Right hindlimb (tissue), 1 donor: Measurements from ENCODE around the gene CCDC178.
"Not testable (repeated sequence)": the region's sequence is repeated elsewhere in the genome, so short reads cannot be mapped to it uniquely, and the experiment has no call there.

Experiments used
- DNase-seq: peaks from one replicate; pipeline ENCODE4 v3.0.0-alpha.2; 2018

The CCDC178 gene

DNA sequence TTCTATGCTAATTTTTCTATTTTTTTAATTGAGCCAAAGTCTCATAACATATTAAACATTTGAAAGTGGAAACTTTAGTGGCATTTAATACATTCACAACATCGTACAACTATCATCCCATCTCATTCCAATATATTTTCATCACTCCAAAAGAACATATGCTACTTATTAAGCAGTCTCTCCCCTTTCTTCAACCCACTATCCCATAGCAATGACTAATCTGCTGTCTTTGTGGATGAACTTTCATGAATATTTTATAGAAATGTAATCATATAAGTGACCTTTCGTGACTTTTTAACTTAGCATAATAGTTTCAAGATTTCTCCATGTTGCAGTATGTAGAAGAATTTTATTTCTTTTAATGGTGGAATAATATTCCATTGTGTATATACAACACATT, 90.3 kb downstream of the CCDC178 start:
- no peak for DNase-seq

DNA sequence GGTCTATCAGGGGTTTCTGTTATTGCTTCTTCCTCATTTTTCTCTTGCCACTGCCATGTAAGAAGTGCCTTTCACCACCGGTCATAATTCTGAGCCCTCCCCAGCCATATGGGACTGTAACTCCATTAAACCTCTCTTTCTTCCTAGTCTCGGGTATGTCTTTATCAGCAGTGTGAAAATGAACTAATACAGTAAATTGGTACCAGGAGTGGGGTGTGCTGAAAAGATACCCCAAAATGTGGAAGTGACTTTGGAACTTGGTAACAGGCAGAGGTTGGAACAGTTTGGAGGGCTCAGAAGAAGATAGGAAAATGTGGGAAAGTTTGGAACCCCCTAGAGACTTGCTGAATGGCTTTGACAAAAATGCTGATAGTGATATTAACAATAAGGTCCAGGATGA, 100.8 kb downstream of the CCDC178 start:
- not testable (repeated sequence) for DNase-seq

DNA sequence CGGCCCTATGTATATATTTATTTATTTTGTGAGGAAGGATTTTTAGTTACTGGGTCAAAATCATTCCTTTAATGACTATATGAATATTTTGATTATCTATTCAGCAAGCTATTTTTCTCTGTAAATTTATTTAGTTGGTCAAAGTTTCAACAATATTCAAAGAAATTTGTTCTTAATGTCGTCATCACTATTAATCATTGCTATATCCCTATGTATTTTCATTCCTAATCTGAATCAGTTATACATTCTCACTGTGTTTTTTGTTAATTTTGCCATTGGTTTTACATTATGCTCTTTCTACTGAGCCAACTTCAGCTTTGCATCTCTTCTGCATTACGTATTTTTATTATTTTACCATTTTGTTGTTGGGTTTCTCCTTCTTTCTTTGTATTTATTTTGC, 105.7 kb downstream of the CCDC178 start:
- DNase-seq, result no peak

DNA sequence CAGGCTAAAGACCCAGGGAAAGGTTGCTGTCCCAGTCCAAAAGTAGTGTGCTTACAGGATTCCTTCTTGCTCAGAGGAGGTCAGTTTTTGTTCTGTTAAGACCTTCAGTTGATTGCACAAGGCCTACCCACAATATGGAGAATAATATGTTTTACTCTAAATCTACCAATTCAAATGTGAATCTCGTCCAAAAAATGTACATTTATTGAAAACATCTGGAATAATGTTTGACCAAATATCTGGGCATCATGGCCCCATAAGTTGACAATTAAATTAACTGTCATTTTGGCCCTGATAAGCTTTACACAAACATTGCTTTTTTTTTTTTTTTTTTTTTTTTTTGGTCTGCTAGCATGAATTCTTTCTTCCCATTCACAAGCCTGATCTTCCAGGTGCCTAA, 109.8 kb downstream of the CCDC178 start:
- DNase-seq, result no peak

DNA sequence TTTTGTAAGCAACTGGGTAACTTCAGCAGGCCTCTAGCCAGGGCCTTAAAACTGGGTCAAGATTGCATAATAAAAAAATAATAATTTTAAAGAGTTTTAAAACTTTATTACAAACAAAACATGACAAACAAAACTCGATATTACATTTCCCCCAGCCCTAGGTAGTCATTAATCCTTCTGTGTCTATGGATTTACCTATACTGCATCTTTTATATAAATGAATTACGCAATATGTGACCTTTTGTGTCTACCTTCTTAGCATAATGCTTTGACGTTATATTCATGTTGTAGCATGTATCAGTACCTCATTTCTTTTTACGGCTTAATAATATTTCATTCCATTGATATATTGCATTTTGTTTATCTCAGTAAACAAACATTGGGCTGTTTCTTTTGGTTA, 113.5 kb downstream of the CCDC178 start:
- no peak for DNase-seq

DNA sequence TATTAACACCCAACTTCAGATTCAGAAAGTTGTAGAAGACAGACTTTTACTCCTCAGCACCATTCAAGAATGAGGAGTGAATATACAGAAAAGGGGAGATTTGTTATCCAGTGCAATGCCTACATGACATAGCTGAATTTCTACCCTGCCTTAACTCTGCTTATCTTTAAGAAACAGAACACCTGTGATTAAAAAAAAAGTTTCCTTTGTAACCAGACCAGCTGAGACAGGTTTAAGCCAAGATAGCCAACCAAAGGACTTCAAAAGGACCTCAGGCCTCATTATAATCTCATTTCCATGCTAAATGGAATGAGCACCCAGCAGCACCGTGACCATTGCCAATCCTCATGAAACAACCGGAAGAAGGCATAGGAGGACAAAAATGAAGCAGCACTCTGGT, 122.9 kb downstream of the CCDC178 start:
- DNase-seq, result no peak

DNA sequence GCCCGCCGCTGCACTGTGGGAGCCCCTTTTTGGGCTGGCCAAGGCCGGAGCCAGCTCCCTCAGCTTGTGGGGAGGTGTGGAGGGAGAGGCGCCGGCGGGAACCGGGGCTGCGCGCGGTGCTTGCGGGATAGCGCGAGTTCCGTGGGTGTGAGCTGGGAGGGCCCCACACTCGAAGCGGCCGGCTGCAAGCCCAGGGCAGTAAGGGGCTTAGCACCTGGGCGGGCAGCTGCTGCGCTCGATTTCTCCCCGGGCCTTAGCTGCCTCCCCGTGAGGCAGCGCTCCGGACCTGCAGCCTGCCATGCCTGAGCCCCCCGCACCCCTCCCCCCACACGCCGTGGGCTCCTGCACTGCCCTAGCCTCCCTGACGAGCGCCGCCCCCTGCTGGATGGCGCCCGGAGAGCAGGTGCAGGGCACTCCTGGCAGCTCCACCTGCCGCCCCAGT, 124.4 kb downstream of the CCDC178 start:
- no peak for DNase-seq

DNA sequence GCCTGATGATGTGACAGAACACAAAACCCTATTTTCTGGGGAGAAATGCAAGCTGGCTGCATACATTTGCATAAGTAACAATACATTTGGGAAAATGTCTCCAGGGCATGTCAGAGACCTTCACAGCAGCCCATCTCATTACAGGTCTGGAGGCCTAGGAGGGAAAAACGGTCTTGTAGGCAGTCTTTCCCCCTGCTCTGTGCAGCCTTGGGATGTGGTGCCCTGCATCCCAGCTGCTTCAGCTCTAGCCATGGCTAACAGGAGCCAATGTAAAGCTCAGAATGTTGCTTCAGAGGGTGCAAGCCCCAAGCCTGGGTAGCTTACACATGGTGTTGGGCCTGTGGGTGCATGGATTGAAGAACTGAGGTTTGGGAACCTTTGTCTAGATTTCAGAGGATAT, 133.0 kb downstream of the CCDC178 start:
- DNase-seq, result no peak

DNA sequence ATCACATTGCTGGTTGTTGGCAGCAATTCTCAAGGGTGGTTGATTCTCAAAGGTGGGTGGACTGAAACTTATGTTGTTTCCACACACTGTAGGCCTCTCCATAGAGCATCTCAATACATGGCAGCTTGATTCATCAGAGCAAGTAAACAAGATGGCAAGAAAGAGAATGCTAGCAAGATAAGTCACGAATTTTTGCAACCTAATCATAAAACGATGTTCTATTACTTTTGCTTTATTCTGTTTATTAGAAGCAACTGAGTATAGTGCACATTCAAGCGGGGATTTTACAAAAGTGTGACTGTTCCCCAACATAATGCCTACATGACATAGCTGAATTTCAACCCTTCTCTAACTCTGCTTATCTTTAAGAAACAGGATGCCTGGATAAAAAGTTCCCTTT, 136.2 kb downstream of the CCDC178 start:
- no peak for DNase-seq

DNA sequence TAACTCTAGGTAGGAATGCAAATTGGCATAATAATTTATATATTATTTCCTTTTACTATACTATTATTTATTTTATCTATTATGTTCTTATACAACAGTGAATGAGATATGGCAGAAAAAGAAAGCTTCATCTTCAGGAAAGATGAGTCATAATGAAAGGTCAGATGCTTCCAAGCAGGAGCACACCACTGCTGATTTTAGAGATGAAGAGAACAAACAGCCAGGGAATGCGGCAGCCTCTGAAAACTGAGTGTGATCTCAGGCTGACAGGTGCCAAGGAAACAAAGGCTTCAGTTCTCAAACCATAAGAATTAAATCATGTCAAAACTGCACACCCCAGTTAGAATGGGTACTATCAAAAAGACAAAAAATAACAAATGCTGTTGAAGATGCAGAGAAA, 149.0 kb downstream of the CCDC178 start:
- no peak for DNase-seq

DNA sequence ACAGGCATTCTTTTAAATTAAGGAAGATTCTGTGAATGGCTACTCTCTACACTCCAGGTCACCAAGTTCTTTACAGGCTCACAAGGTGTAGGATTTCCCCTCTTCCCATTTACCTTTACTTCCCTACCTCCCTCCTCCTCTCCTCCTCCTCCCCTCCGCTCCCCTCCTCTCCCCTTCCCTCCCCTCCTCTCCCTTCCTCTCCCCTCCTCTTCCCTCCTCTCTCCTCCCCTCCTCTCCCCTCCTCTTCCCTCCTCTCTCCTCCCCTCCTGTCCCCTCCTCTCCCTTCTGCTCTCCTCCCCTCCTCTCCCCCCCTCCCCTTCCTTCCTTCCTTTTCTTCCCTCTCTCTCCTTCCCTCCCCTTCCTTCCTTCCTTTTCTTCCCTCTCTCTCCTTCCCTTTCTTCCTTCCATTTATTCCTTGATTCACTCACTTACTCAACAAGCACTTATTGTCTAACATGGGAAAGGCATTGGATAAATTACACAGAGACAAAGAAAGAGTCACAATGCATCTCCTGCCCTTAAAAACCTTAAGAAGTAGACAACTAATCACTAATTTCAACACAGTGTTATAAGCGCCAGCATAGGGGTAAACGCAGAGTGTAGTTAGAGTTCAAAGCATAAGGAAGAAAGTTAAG, 152.3 kb downstream of the CCDC178 start:
- no peak for DNase-seq

DNA sequence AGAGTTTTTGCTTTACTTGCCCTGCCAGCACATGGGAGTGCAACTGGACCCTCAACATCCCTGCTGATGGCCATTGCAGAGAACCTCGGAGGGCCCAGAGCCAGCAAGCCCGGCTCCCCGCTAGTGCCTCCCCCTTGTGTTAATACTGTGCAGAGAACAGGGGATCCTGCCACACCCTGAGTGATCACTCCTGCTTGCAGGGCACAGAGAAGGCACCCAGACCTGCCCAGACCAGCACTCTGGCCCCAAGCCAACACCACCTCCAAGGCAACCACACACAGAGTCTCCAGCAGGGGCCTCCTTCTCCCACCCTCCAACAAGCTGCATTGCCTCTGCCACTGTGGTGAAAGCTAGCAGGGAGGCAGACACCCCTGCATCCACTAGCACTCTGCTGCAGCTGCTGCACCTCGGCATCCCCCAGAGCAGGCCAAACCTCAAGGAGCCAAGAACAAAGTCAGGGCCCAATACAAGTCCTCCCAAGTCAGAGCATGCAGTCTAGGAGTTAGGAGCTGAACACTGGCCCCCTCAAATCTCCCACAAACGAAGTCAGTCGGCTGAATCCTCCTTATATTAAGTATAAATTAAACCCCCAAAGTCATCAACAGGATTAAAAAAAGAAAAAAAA, 157.7 kb downstream of the CCDC178 start:
- no peak for DNase-seq

DNA sequence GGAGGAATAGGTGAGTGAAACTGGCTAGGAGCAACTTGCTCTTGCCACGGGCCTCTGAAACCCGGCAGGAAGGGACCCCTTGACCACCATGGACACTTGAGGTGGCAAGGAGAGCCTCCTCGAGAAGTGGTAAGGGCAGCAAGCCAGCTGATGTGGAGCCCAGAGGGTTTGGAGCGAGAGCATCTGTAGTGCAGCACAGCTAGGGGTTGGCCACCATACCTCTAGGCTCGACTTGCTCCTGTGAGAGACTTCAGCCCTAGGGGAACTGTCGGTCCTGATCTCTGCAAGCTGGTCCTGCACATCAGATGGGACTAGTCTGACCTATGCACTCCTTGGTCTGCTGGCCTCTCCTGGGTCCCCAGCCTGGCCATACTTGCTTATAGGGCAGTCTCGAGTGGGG, 158.4 kb downstream of the CCDC178 start:
- no peak for DNase-seq

DNA sequence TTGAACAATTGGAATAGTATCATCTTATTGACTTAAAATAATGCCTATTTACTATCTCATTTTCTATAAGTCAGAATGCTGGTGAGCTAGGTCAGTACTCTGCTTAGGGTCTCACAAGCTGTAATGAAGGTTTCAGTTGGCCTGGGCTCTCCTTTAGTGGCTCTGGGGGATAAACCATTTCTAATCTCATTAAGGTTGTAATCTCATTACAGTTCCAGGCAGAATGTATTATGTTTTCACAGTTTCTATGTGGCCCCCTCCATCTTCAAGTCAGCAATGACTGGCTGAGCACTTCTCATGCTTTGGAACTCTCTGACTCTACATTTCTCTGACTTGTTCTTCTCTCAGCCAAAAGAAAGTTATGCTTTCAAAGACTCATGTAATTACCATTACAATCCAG, 163.1 kb downstream of the CCDC178 start:
- no peak for DNase-seq

DNA sequence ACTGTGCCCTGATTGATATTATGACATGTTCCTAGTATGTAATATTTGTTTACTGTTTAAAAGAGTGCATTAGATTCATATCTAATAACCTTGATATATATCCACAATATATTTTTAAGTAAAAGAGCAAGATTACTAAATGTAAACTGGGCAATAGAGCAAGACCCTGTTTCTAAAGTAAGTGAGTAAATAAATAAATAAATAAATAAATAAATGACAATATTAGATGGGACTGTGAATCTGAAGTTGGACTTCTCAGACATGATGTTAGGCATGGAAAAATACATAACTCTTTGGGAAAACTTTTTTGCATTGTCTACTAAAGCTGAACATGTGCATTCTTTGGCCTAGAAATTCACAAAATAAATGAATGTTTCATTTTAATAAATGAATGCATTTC, 164.7 kb downstream of the CCDC178 start:
- no peak for DNase-seq

DNA sequence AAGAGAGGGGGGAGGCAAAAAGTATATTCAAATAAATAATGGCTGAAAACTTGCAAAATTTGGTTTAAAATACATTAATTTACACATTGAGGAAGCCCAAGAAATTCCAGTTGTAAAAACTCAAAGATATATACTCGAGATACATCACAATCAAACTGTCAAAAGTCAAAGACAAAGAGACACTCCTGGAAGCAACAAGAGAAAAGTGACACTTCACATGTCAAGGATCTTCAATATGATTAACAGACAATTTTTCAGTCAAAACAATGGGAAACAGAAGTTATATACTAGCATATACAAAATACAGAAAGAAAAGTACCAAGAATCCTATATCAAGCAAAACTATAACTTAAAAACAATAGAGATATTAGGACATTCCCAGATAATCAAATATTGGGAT, 170.2 kb downstream of the CCDC178 start:
- DNase-seq, result no peak

DNA sequence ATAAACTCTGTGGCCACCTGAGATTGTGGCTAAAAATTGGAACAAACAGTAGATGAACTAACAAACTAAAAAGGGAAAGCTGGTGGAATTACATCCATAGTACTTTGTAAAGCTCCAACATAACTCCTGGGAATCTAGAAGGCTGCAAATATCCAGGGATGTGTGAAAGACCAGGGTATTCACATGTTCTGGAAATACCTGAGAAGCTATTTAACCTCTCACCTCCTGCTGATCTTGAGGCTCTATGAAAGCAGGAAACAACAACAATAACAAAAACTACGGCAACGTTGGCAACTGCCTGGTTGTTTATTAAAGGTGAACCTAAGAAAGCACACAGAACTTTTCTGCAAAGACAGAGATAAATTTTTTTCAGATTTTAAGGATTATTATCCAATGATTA, 171.3 kb downstream of the CCDC178 start:
- DNase-seq, result no peak

DNA sequence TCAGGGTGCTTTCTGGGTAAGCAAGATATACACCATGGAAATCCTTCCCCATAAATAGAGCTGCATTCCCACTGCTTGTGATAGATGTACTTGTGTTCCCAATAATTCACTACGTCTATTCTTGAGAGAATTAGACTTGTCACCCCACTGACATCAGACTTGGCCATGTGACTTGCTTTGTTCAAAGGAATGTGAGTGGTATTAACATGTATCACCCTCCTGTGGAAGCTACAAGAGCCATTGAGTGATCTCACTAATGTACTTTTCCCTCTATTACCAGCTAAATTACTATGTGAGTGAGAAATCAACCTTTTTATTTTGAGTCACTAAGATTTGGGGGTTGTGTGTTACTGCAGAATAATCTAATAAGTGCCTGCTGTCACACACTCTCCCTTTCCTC, 176.0 kb downstream of the CCDC178 start:
- no peak for DNase-seq

DNA sequence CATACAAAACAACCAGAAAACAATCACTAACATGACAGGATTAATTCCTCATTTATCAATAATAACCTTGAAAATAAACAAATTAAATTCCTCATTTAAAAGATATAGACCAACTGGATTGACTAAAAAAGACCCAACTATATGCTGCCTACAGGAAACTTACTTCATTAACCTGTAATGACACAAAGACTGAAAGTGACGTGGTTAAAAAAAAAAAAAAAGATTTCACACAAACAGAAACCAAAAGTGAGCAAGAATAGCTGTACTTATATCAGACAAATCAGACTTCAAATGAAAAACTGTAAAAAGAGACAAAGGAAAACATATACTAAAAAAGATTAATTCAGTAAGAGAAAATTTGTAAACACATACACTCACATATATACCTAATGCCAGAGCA, 201.2 kb downstream of the CCDC178 start:
- no peak for DNase-seq

DNA sequence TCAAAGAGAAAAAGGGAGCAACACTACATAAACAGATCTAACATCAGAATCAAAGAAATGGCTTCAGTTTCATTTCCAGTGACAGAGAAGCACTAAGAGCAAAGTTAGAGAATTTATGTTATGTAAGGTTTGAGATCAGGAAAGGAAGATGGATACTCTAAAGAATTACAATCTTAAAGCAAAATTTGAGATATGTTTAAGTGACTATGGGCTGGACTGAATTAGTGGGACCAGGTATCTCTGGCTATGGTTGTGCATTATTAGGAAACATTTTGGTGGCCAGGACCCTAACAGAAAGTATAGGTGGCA, 208.2 kb downstream of the CCDC178 start:
- no peak for DNase-seq

DNA sequence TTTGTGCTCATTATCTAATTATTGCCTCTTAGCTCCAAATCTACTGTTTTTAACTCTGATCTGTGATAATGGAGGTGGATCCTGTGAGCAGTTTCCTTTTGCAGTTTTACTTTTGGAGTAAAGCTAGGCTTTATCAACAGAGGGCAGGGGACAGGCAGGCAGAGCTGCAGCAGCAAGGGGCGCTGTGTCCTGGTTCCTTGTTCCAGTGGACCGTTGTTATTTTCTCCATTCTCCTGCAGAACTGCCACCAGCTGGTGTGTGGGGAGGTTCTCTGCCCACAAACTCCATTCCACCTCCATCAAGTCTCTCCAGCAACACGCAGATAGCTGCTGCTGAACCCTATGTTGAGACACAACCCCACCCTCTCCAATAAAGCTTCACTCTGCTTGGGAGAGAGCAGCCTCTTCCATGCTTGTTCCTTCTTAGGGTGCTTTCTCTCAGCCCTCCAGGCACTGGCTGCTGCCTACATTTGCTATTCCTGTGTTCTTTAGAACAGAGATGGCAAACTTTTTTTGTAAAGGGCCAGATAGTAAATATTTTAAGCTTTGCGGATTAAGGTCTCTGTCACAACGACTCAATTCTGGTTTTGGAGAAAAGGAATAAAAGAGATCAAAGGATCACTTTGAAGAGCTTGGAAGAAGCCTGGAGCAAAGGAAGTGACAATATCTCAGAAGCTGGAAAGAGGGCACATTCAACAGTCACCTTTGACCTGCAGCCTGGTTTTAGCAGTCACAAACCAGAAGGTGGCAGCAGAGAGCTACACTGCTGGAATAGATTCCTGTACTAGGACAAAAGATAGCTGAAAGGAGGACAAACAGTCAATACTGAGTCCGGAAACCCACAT, 208.8 kb downstream of the CCDC178 start:
- DNase-seq, result peak; percentile 74

DNA sequence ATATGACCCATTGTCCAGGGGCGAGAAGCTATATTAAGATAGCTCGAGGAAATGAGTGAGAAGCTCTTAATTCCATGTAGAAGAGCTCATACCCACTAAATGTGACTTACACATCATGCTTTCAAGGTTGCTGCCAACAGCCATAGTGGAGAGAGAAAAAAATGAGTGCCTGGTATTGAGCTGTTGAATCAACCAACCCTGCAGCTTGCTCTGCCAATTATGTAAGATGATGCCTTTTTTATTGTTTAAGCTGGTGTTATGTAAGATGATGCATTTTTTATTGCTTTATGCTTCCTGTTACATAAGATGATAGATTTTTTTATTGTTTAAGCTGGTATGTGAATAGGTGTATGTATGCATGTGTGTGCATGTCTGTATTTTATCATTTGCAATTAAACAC, 228.2 kb downstream of the CCDC178 start:
- DNase-seq, result no peak

DNA sequence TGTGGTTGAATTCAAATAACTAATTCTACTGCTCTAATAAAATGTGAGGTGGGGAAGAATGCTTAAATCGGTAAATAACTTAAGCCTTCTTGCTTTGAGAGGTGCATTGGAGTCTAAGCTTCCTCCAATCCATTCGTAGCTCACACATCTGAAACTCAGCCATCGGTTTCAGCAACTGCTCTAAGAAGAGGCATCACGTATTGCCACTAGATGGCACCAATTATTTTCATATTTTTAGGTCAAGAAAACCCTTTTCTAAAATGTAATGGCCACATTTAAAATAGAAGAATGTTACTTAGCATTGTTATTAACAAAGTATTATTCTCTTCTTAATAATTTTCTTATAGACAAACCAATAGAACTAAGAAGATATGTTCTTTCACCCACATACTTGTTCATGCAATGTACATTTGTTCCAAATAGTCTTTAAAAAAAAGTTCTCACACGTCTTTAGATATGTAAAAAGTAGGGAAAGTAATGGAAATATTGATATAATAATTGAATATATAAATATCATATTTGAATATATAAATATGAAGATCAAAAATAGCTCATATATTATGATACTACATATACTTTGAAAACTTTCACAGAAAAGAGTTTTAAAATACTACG, 229.8 kb downstream of the CCDC178 start:
- no peak for DNase-seq

DNA sequence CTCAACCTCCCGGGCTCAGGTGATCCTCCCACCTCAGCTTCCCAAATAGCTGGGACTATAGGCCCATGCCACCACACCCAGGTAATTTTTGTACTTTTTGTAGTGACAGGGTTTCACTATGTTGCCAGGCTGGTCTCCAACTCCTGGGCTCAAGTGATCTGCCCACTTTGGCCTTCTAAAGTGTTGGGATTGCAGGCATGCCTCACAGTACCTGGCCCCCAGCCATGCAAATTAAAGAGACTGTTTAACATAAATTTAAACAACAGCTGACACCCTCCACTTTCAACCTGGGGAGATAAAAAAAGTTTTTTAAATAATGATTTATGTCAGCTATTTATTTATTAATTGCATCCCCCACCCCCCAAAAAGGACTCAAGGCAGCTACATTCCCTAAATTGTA, 234.7 kb downstream of the CCDC178 start:
- no peak for DNase-seq
